GM12878 (cell line): ENCODE measurements around the gene CALN1. TPM values are rescaled to one million over a fixed set of nuclear protein-coding genes. Genes with fewer than 3 reads are reported as not detected.

Experiments used
- ATAC-seq: fragments of 200-7000 bp; cut with Tn5 transposase; 3 replicates; pipeline ENCODE4 v1.9.1; 2020; ENCODE audit warnings: mild to moderate bottlenecking, moderate library complexity
- BruUV-seq: library from RNA; stranded (reverse); fragments of 400-500 nt; replicated peaks from 2 replicates; lab custom pipeline; 2021; lab: Mats Ljungman, UMichigan
- CTCF ChIA-PET: fragments of 300-600 bp; sonication (Branson Sonifier 250); formaldehyde crosslinking; extraction: SDS; loops from one replicate; lab custom pipeline; 2021; ENCODE audit warnings: inconsistent platforms; lab: Yijun Ruan, JAX
- POLR2A ChIA-PET: fragments of 350-600 bp; formaldehyde crosslinking; extraction: SDS; loops from one replicate; lab custom pipeline; 2021; ENCODE audit warnings: inconsistent platforms; lab: Charles Lee
- RAD21 ChIA-PET: fragments of 300-600 bp; sonication (Branson Sonifier 250); formaldehyde crosslinking; loops from one replicate; lab custom pipeline; 2023; ENCODE audit warnings: antibody characterized with exemption; ENCODE audit not compliant: unreplicated experiment; lab: Charles Lee
- SMC1A ChIA-PET: fragments of 300-600 bp; sonication (Branson Sonifier 250); formaldehyde crosslinking; loops from one replicate; lab custom pipeline; 2023; ENCODE audit not compliant: unreplicated experiment, uncharacterized antibody; lab: Charles Lee
- DNase-seq: peaks from one replicate; pipeline ENCODE4 v3.0.0-alpha.2; 2011; ENCODE audit warnings: low read depth, low spot score
- FAIRE-seq: peaks from 3 replicates; lab custom pipeline; 2011; peaks lifted over from hg19 to GRCh38; lab: Jason Lieb, UNC
- H2AFZ ChIP-seq: 2 replicates; pipeline ENCODE4 v1.6.0; 2011; ENCODE audit warnings: low read depth, low read length, control low read depth; ENCODE audit not compliant: control insufficient read depth
- H3K27ac ChIP-seq: 2 replicates; pipeline ENCODE4 v1.5.1; 2011; ENCODE audit warnings: control low read depth; ENCODE audit not compliant: control insufficient read depth, insufficient read depth
- H3K27me3 ChIP-seq, 2 experiments: replicated peaks in 1 of 2; 2 replicates each; pipeline versions ENCODE4 v1.6.0 to v1.6.1; 2011; ENCODE audit warnings: low read length in 1 of 2; ENCODE audit not compliant: control insufficient read depth in 2 of 2, insufficient read depth in 2 of 2
- H3K36me3 ChIP-seq, 2 experiments: 2 replicates each; pipeline ENCODE4 v1.5.1; 2011; ENCODE audit warnings: low read length in 1 of 2; ENCODE audit not compliant: control insufficient read depth in 2 of 2, insufficient read depth in 2 of 2
- H3K4me1 ChIP-seq: 2 replicates; pipeline ENCODE4 v1.6.1; 2011; ENCODE audit warnings: mild to moderate bottlenecking, low read length, moderate library complexity, mixed read lengths; ENCODE audit not compliant: control insufficient read depth, insufficient read depth
- H3K4me2 ChIP-seq: 2 replicates; pipeline ENCODE4 v1.6.0; 2011; ENCODE audit warnings: control low read depth; ENCODE audit not compliant: control insufficient read depth, insufficient read depth
- H3K4me3 ChIP-seq: fragments of 200-600 bp; sonication (generic); 2 replicates; pipeline ENCODE4 v1.5.1; 2016
- H3K79me2 ChIP-seq: 2 replicates; pipeline ENCODE4 v1.6.0; 2011; ENCODE audit warnings: low read length; ENCODE audit not compliant: control insufficient read depth, insufficient read depth
- H3K9ac ChIP-seq: 2 replicates; pipeline ENCODE4 v1.8.0; 2011; ENCODE audit warnings: low read length, control low read depth, mixed read lengths; ENCODE audit not compliant: control insufficient read depth, insufficient read depth
- H3K9me3 ChIP-seq: replicated peaks from 3 replicates; pipeline ENCODE4 v1.5.1; 2011; ENCODE audit warnings: mild to moderate bottlenecking, low read length; ENCODE audit not compliant: control insufficient read depth, insufficient read depth
- H4K20me1 ChIP-seq: 2 replicates; pipeline ENCODE4 v1.6.0; 2011; ENCODE audit not compliant: control insufficient read depth, insufficient read depth
- BCL11A ChIP-seq: IDR thresholded peaks from 2 replicates; pipeline ENCODE4 v1.6.1; 2011; ENCODE audit warnings: low read depth, low read length
- CBX3 ChIP-seq: fragments of 200-600 bp; sonication (generic); IDR thresholded peaks from 2 replicates; pipeline ENCODE4 v1.6.1; 2016; ENCODE audit warnings: low read depth, borderline replicate concordance
- CEBPB ChIP-seq, 2 experiments: fragments of 150-350 bp in 1 of 2; IDR thresholded peaks; 2 replicates each; pipeline ENCODE4 v1.6.1; 2012 to 2014; ENCODE audit warnings: low read depth in 2 of 2, low read length in 2 of 2, borderline replicate concordance in 1 of 2, inconsistent platforms in 1 of 2
- E4F1 ChIP-seq: fragments of 450-650 bp; IDR thresholded peaks from 2 replicates; pipeline ENCODE4 v1.6.1; 2018; ENCODE audit warnings: borderline replicate concordance, mild to moderate bottlenecking; ENCODE audit not compliant: partially characterized antibody
- EED ChIP-seq: sonication (generic); IDR thresholded peaks from 2 replicates; pipeline ENCODE4 v1.6.1; 2016; ENCODE audit warnings: antibody characterized with exemption, low read depth
- EGR1 ChIP-seq, 2 experiments: IDR thresholded peaks; 1 replicate in 1 of 2; 2 replicates in 1 of 2; pipeline ENCODE4 v1.6.1; 2011 to 2012; ENCODE audit warnings: low read depth in 2 of 2, low read length in 2 of 2, borderline replicate concordance in 1 of 2, mild to moderate bottlenecking in 1 of 2, moderate library complexity in 1 of 2
- ELK1 ChIP-seq: IDR thresholded peaks from 2 replicates; pipeline ENCODE4 v1.6.1; 2012; ENCODE audit warnings: low read depth, low read length, improper control_type of control experiment
- EP300 ChIP-seq, 2 experiments: fragments of 150-350 bp in 1 of 2; IDR thresholded peaks; 2 replicates each; pipeline ENCODE4 v1.6.1; 2011 to 2012; ENCODE audit warnings: low read depth in 2 of 2, low read length in 2 of 2, borderline replicate concordance in 1 of 2, improper control_type of control experiment in 1 of 2, inconsistent platforms in 1 of 2; ENCODE audit not compliant: control insufficient read depth in 1 of 2
- EZH2 ChIP-seq: IDR thresholded peaks from 2 replicates; pipeline ENCODE4 v1.6.1; 2012; ENCODE audit warnings: low read depth, mild to moderate bottlenecking, control low read depth, inconsistent platforms, low read length, borderline replicate concordance; ENCODE audit not compliant: control insufficient read depth
- IKZF2 ChIP-seq, 2 experiments: fragments of 450-650 bp; IDR thresholded peaks; 2 replicates each; pipeline ENCODE4 v1.6.1; 2017; ENCODE audit warnings: mild to moderate bottlenecking in 2 of 2, moderate library complexity in 2 of 2
- LARP7 ChIP-seq: fragments of 450-650 bp; IDR thresholded peaks from 2 replicates; pipeline ENCODE4 v1.6.1; 2017; ENCODE audit warnings: mild to moderate bottlenecking
- NR2F1 ChIP-seq: fragments of 450-650 bp; conservative IDR thresholded peaks from 2 replicates; pipeline ENCODE4 v1.6.1; 2017; ENCODE audit warnings: mild to moderate bottlenecking
- NRF1 ChIP-seq: conservative IDR thresholded peaks from 2 replicates; pipeline ENCODE4 v1.6.1; 2011; ENCODE audit warnings: mild to moderate bottlenecking, low read depth, low read length, improper control_type of control experiment
- SMC3 ChIP-seq: IDR thresholded peaks from 2 replicates; pipeline ENCODE4 v1.6.1; 2011; ENCODE audit warnings: low read length, improper control_type of control experiment, borderline replicate concordance
- STAT3 ChIP-seq: IDR thresholded peaks from 2 replicates; pipeline ENCODE4 v1.6.1; 2011; ENCODE audit warnings: low read depth, low read length, improper control_type of control experiment
- ZBTB4 ChIP-seq: fragments of 450-650 bp; formaldehyde crosslinking; IDR thresholded peaks from 2 replicates; pipeline ENCODE4 v1.4.0; 2022; ENCODE audit warnings: mild to moderate bottlenecking, moderate library complexity
- ZSCAN29 ChIP-seq: fragments of 450-650 bp; IDR thresholded peaks from 2 replicates; pipeline ENCODE4 v1.6.1; 2017; ENCODE audit warnings: mild to moderate bottlenecking, moderate library complexity
- WGBS: methylation state at CpG from one replicate; pipeline ENCODE4 v1.1.6; 2016; ENCODE audit warnings: low lambda C conversion rate; ENCODE audit not compliant: insufficient replicate concordance, insufficient coverage; ENCODE audit errors: missing lambda C conversion rate; 5-methylcytosine and 5-hydroxymethylcytosine counted together
- in situ Hi-C: fragments of 300-500 bp; cut with MboI; formaldehyde crosslinking; loops from 9 replicates; pipeline ENCODE4 v1.14.3; 2018; ENCODE audit warnings: mixed read lengths
- intact Hi-C: fragments of 100-400 bp; cut with micrococcal nuclease; formaldehyde crosslinking; loops from one replicate; pipeline ENCODE4 v1.14.2; 2022; ENCODE audit not compliant: unreplicated experiment
- polyA plus RNA-seq, 11 experiments: library from polyadenylated mRNA; depleted of rRNA in 4 of 11; unstranded in 6 of 11; stranded (reverse) in 5 of 11; fragments of >200 nt; fragmentation: Nextera tagmentation in 4 of 11; fragmentation: Illumina TruSeq in 1 of 11; extraction: Ambion mirVana in 4 of 11; extraction: Trizol in 1 of 11; gene quantifications; 1 replicate in 1 of 11; 2 replicates in 10 of 11; pipeline versions ENCODE4 v1.2.1 to v1.2.3, GENCODE V29; 2011 to 2016; ENCODE audit warnings: inconsistent platforms in 2 of 11, missing spikeins in 2 of 11, low read depth in 1 of 11
- total RNA-seq, 4 experiments: library from RNA; depleted of rRNA in 3 of 4; stranded (reverse); fragments of >200 nt in 3 of 4; fragmentation: Illumina TruSeq in 1 of 4; extraction: Trizol in 1 of 4; gene quantifications; 2 replicates each; pipeline versions ENCODE4 v1.2.1 to v1.2.3, GENCODE V29; 2013 to 2021

The CALN1 gene
- total and polyA plus RNA-seq, 10 of the 15 experiments (the other 5 are each of a cell fraction or from before 2014, with no cell fraction given) = 0.48 to 15.3 (median 1.6) TPM

- TF ChIP-seq ZBTB4 (CRISPR knock-in tag) (no peak), EZH2 (no peak), SMC3 (no peak), IKZF2 (IDR thresholded peaks at IDR 0.05) (no peak), LARP7 (no peak), CEBPB (IDR thresholded peaks at IDR 0.05; ENCODE audit: borderline replicate concordance in 1 of 2, low read depth in 2 of 2, low read length in 2 of 2) (no peak), EED (no peak)
- TF ChIP-seq, all 136 proteins: peak for 0
These were observed 119.3 kb downstream of the CALN1 start (continued) for GRCh38 chr7:72292794-72293193.

- DNase-seq (no peak), FAIRE-seq (no peak), ATAC-seq (no peak)
- Histone ChIP-seq H2AFZ (no peak overlapping the region), H3K4me3 (no peak overlapping the region), H3K9me3 (no peaks in the 10 kb centered on the region), H3K9ac (no peak overlapping the region), H3K27me3 (no peaks in the 10 kb centered on the region), H4K20me1 (no peaks in the 10 kb centered on the region), H3K79me2 (no peaks in the 10 kb centered on the region), H3K36me3 (no peaks in the 10 kb centered on the region), H3K27ac (no peak overlapping the region), H3K4me1 (no peaks in the 10 kb centered on the region), H3K4me2 (no peak overlapping the region)
- ChIA-PET RAD21 (no interaction called here), POLR2A (no interaction called here), SMC1A (no interaction called here), CTCF (no interaction called here)
- no TSS peak for BruUV-seq
- in situ Hi-C loops = no loop called here
- WGBS = 0% methylated on average over 3 of the region's 3 CpGs
- intact Hi-C loops = no loop called here
- TF ChIP-seq STAT3 (no peak), NRF1 (no peak), IKZF2 (IDR thresholded peaks at IDR 0.05) (no peak), NR2F1 (no peak), ELK1 (no peak), BCL11A (no peak), CBX3 (no peak), E4F1 (no peak), EGR1 (IDR thresholded peaks at IDR 0.05; ENCODE audit: borderline replicate concordance in 1 of 2, low read depth in 2 of 2, low read length in 2 of 2) (no peak), EP300 (IDR thresholded peaks at IDR 0.05; ENCODE audit: borderline replicate concordance in 1 of 2, control insufficient read depth in 1 of 2, low read depth in 2 of 2, low read length in 2 of 2) (no peak), EZH2 (no peak), ZSCAN29 (no peak)
These were observed 120.0 kb downstream of the CALN1 start for GRCh38 chr7:72292118-72292517.
